Superior temporal gyrus (tissue), 1 donor: ENCODE measurements around the gene PRR29.
"Not testable (repeated sequence)": the region's sequence is repeated elsewhere in the genome, so short reads cannot be mapped to it uniquely, and the experiment has no call there.

Experiments used
- DNase-seq: peaks from one replicate; pipeline ENCODE4 v3.0.0-alpha.2; 2016; ENCODE audit errors: extremely low spot score

The PRR29 gene

GRCh38 chr17:63974594-63975192, 23.5 kb upstream of the PRR29 start:
- no peak for DNase-seq

GRCh38 chr17:63975541-63976092, 22.5 kb upstream of the PRR29 start:
- no peak for DNase-seq

- DNase-seq: no peak
Observed at GRCh38 chr17:63976702-63977101, 21.4 kb upstream of the PRR29 start.

- no peak for DNase-seq
Observed at GRCh38 chr17:63978272-63979200, 19.6 kb upstream of the PRR29 start.

GRCh38 chr17:63982641-63983040, 15.5 kb upstream of the PRR29 start:
- DNase-seq: not testable (repeated sequence)

GRCh38 chr17:63983320-63983719, 14.8 kb upstream of the PRR29 start:
- no peak for DNase-seq

GRCh38 chr17:63984236-63984635, 13.9 kb upstream of the PRR29 start:
- DNase-seq: no peak

- no peak for DNase-seq
Observed at GRCh38 chr17:63984651-63985386, 13.3 kb upstream of the PRR29 start.

- DNase-seq: no peak
Observed at GRCh38 chr17:63985387-63986140, 12.6 kb upstream of the PRR29 start.

- DNase-seq: no peak
Observed at GRCh38 chr17:63986821-63987220, 11.3 kb upstream of the PRR29 start.

- DNase-seq: no peak
Observed at GRCh38 chr17:63987221-63988126, 10.7 kb upstream of the PRR29 start.

GRCh38 chr17:63988127-63988478, 10.0 kb upstream of the PRR29 start:
- no peak for DNase-seq

- DNase-seq: no peak
Observed at GRCh38 chr17:63988741-63989621, 9.2 kb upstream of the PRR29 start.

- DNase-seq: no peak
Observed at GRCh38 chr17:63989622-63990345, 8.4 kb upstream of the PRR29 start.

- DNase-seq: no peak
Observed at GRCh38 chr17:63991611-63992010, 6.5 kb upstream of the PRR29 start.

GRCh38 chr17:63993368-63993985, 4.7 kb upstream of the PRR29 start:
- no peak for DNase-seq

- DNase-seq: no peak
Observed at GRCh38 chr17:63995626-63996025, 2.5 kb upstream of the PRR29 start.

- DNase-seq: no peak
Observed at GRCh38 chr17:63996430-63997182, 1.5 kb upstream of the PRR29 start.
